Neuronal stem cell (in vitro differentiated cells): ENCODE measurements around the gene TCEA2.
A peak's percentile ranks its signal among the peaks of the same experiment; 100 is the strongest.

ENCODE experiments used
- DNase-seq: peaks from one replicate; pipeline ENCODE4 v3.0.0-alpha.2; 2013; ENCODE audit warnings: low spot score
- H2AFZ ChIP-seq: one replicate; pipeline ENCODE4 v1.6.1; 2013; ENCODE audit warnings: mild to moderate bottlenecking, low read length, inconsistent platforms
- H2AK5ac ChIP-seq: 2 replicates; pipeline ENCODE4 v1.6.1; 2013; ENCODE audit warnings: low read depth, mild to moderate bottlenecking, inconsistent platforms, low read length, moderate library complexity, mixed read lengths
- H2BK120ac ChIP-seq: 2 replicates; pipeline ENCODE4 v1.6.1; 2013; ENCODE audit warnings: low read depth, mild to moderate bottlenecking, inconsistent platforms, low read length, moderate library complexity, mixed read lengths
- H2BK12ac ChIP-seq: one replicate; pipeline ENCODE4 v1.6.1; 2013; ENCODE audit warnings: low read length, inconsistent platforms
- H2BK15ac ChIP-seq: 2 replicates; pipeline ENCODE4 v1.6.1; 2013; ENCODE audit warnings: mild to moderate bottlenecking, low read length, inconsistent platforms, mixed read lengths
- H2BK5ac ChIP-seq: one replicate; pipeline ENCODE4 v1.6.1; 2013; ENCODE audit warnings: inconsistent platforms, mild to moderate bottlenecking, low read length, moderate library complexity
- H3K14ac ChIP-seq: one replicate; pipeline ENCODE4 v1.6.1; 2013; ENCODE audit warnings: low read length, inconsistent platforms
- H3K18ac ChIP-seq: 2 replicates; pipeline ENCODE4 v1.6.1; 2013; ENCODE audit warnings: low read length, inconsistent platforms
- H3K23ac ChIP-seq: 2 replicates; pipeline ENCODE4 v1.6.1; 2013; ENCODE audit warnings: low read depth, mild to moderate bottlenecking, mixed read lengths, low read length, inconsistent platforms; ENCODE audit not compliant: poor library complexity
- H3K27ac ChIP-seq: replicated peaks from 3 replicates; pipeline ENCODE4 v1.5.1; 2013; ENCODE audit warnings: low read length, inconsistent platforms
- H3K27me3 ChIP-seq, 3 experiments: 2 replicates each; pipeline ENCODE4 v1.6.1; 2013; ENCODE audit warnings: low read length in 3 of 3, mild to moderate bottlenecking in 2 of 3, inconsistent platforms in 1 of 3, low read depth in 1 of 3, mixed read lengths in 1 of 3, moderate library complexity in 1 of 3; ENCODE audit not compliant: control insufficient read depth in 3 of 3, insufficient read depth in 3 of 3
- H3K36me3 ChIP-seq, 2 donors: replicated peaks in 1 of 2; 2 replicates each; pipeline ENCODE4 v1.6.1; 2013; ENCODE audit warnings: low read length in 2 of 2; ENCODE audit not compliant: control insufficient read depth in 2 of 2, insufficient read depth in 2 of 2
- H3K4ac ChIP-seq: 2 replicates; pipeline ENCODE4 v1.6.1; 2013; ENCODE audit warnings: inconsistent platforms, mild to moderate bottlenecking, low read length, moderate library complexity
- H3K4me1 ChIP-seq, 2 donors: 1 replicate in 1 of 2; 2 replicates in 1 of 2; pipeline ENCODE4 v1.6.1; 2013; ENCODE audit warnings: low read length in 2 of 2, low read depth in 1 of 2; ENCODE audit not compliant: control insufficient read depth in 2 of 2, insufficient read depth in 1 of 2
- H3K4me2 ChIP-seq: one replicate; pipeline ENCODE4 v1.6.1; 2013; ENCODE audit warnings: mild to moderate bottlenecking, low read length, inconsistent platforms; ENCODE audit not compliant: insufficient read depth, poor library complexity, severe bottlenecking
- H3K4me3 ChIP-seq, 2 donors: 2 replicates each; pipeline ENCODE4 v1.5.1; 2013; ENCODE audit warnings: low read length in 2 of 2, mild to moderate bottlenecking in 2 of 2, inconsistent platforms in 1 of 2, moderate library complexity in 1 of 2
- H3K79me1 ChIP-seq: one replicate; pipeline ENCODE4 v1.6.1; 2013; ENCODE audit warnings: low read depth, mild to moderate bottlenecking, inconsistent platforms, low read length, moderate library complexity
- H3K9ac ChIP-seq: one replicate; pipeline ENCODE4 v1.6.1; 2013; ENCODE audit warnings: mild to moderate bottlenecking, low read depth, low read length, inconsistent platforms; ENCODE audit not compliant: poor library complexity
- H3K9me3 ChIP-seq, 2 donors: replicated peaks in 1 of 2; 2 replicates each; pipeline versions ENCODE3 to v1.6.1; 2013; ENCODE audit warnings: low read length in 2 of 2, mild to moderate bottlenecking in 2 of 2, inconsistent platforms in 1 of 2, low read depth in 1 of 2, mixed read lengths in 1 of 2, moderate library complexity in 1 of 2; ENCODE audit not compliant: control insufficient read depth in 2 of 2, insufficient read depth in 1 of 2
- H4K8ac ChIP-seq: one replicate; pipeline ENCODE4 v1.6.1; 2013; ENCODE audit warnings: low read depth, mild to moderate bottlenecking, inconsistent platforms, low read length, moderate library complexity
- H4K91ac ChIP-seq: one replicate; pipeline ENCODE4 v1.6.1; 2013; ENCODE audit warnings: low read length, low read depth, mild to moderate bottlenecking, inconsistent platforms; ENCODE audit not compliant: poor library complexity
- WGBS, 2 donors: extraction: QIAGEN DNeasy Blood & Tissue Kit; methylation state at CpG; one replicate each; pipeline ENCODE4 v1.1.7; 2013; ENCODE audit warnings: missing lambda C conversion rate in 2 of 2, mixed read lengths in 1 of 2; ENCODE audit not compliant: insufficient read length in 2 of 2, insufficient replicate concordance in 1 of 2; ENCODE audit errors: extremely low coverage in 2 of 2; 5-methylcytosine and 5-hydroxymethylcytosine counted together

The TCEA2 gene

GRCh38 chr20:64056889-64057627 lies 5.9 kb upstream of the TCEA2 start:
- Histone ChIP-seq H3K27me3 (peaks cover 0 to 25% (median 0%) of the 10 kb centered on the region in 3 experiments), H3K4me3 (peak overlapping the region in 1 of 2 donors; percentile 28), H3K18ac (peak overlapping the region; percentile 91), H2BK12ac (peak overlapping the region; percentile 59), H3K27ac (no peak overlapping the region), H2BK120ac (peak overlapping the region; percentile 89), H2AFZ (peak overlapping the region; percentile 53), H3K4ac (peak overlapping the region; percentile 93), H3K4me2 (no peak overlapping the region), H3K79me1 (no peaks in the 10 kb centered on the region), H3K9ac (peak overlapping the region; percentile 63), H3K23ac (peak overlapping the region; percentile 93), H2BK15ac (peak overlapping the region; percentile 87), H4K8ac (peak overlapping the region; percentile 97), H4K91ac (no peak overlapping the region), H3K4me1 (peaks cover 15 to 34% of the 10 kb centered on the region in 2 donors), H3K14ac (peak overlapping the region; percentile 44), H3K9me3 (no peaks in the 10 kb centered on the region), H3K36me3 (no peaks in the 10 kb centered on the region), H2AK5ac (peak overlapping the region; percentile 99), H2BK5ac (peak overlapping the region; percentile 78)
- no peak for DNase-seq
- no CpG with 5 or more reads among the region's 39 CpGs for WGBS, 2 donors

GRCh38 chr20:64057628-64058498 lies 5.1 kb upstream of the TCEA2 start:
- Histone ChIP-seq H3K36me3 (no peaks in the 10 kb centered on the region), H2BK15ac (peak overlapping the region; percentile 87), H3K4me1 (peaks cover 20 to 39% of the 10 kb centered on the region in 2 donors), H3K14ac (peak overlapping the region; percentile 44), H4K8ac (no peak overlapping the region), H3K23ac (peak overlapping the region; percentile 93), H3K27me3 (peaks cover 0 to 17% (median 0%) of the 10 kb centered on the region in 3 experiments), H3K4me3 (no peak overlapping the region), H3K18ac (peak overlapping the region; percentile 91), H2BK120ac (peak overlapping the region; percentile 42), H3K79me1 (no peaks in the 10 kb centered on the region), H3K4ac (no peak overlapping the region), H3K27ac (no peak overlapping the region), H2AK5ac (peak overlapping the region; percentile 99), H4K91ac (no peak overlapping the region), H3K4me2 (no peak overlapping the region), H3K9ac (peak overlapping the region; percentile 57), H3K9me3 (no peaks in the 10 kb centered on the region), H2BK5ac (peak overlapping the region; percentile 78), H2BK12ac (peak overlapping the region; percentile 88), H2AFZ (peak overlapping the region; percentile 53)
- DNase-seq, result no peak
- no CpG with 5 or more reads among the region's 33 CpGs for WGBS, 2 donors

- no peak overlapping the region for H3K27ac ChIP-seq
- peaks cover 0 to 11% (median 0%) of the 10 kb centered on the region in 3 experiments for H3K27me3 ChIP-seq
- WGBS, 2 donors, result no CpG with 5 or more reads among the region's 12 CpGs
- no peak overlapping the region for H3K4ac ChIP-seq
- no peak overlapping the region for H2BK12ac ChIP-seq
- H3K23ac ChIP-seq, result no peak overlapping the region
- peak overlapping the region; percentile 99 for H2AK5ac ChIP-seq
- no peak for DNase-seq
- no peak overlapping the region for H3K18ac ChIP-seq
- peak overlapping the region; percentile 42 for H2BK120ac ChIP-seq
- H2BK15ac ChIP-seq, result peak overlapping the region; percentile 79
- H3K9me3 ChIP-seq, result no peaks in the 10 kb centered on the region
- H2AFZ ChIP-seq, result no peak overlapping the region
- H3K79me1 ChIP-seq, result peaks cover 2% of the 10 kb centered on the region
- no peak overlapping the region for H3K14ac ChIP-seq
- H3K36me3 ChIP-seq, result no peaks in the 10 kb centered on the region
- H3K4me2 ChIP-seq, result no peak overlapping the region
- H3K4me1 ChIP-seq, result peaks cover 17 to 38% of the 10 kb centered on the region in 2 donors
- no peak overlapping the region for H4K8ac ChIP-seq
- no peak overlapping the region for H3K9ac ChIP-seq
- H3K4me3 ChIP-seq, result no peak overlapping the region
- H2BK5ac ChIP-seq, result peak overlapping the region; percentile 57
- H4K91ac ChIP-seq, result no peak overlapping the region
Measured at GRCh38 chr20:64058536-64058935, 4.5 kb upstream of the TCEA2 start.

GRCh38 chr20:64062276-64062595 lies 762 bp upstream of the TCEA2 start:
- no peak for DNase-seq
- Histone ChIP-seq H2BK120ac (no peak overlapping the region), H3K4ac (peak overlapping the region; percentile 78), H2AFZ (peak overlapping the region; percentile 96), H3K18ac (peak overlapping the region; percentile 97), H3K27ac (no peak overlapping the region), H2BK5ac (no peak overlapping the region), H3K4me2 (peak overlapping the region; percentile 84), H3K36me3 (no peaks in the 10 kb centered on the region), H3K4me3 (peak overlapping the region; percentile 81 to 96), H2BK12ac (no peak overlapping the region), H2AK5ac (peak overlapping the region; percentile 77), H3K23ac (peak overlapping the region; percentile 99), H3K4me1 (peaks cover 16 to 25% of the 10 kb centered on the region in 2 donors), H3K27me3 (peaks cover 0 to 3% (median 0%) of the 10 kb centered on the region in 3 experiments), H4K8ac (peak overlapping the region; percentile 86), H4K91ac (peak overlapping the region; percentile 82), H3K14ac (peak overlapping the region; percentile 67), H3K9me3 (no peaks in the 10 kb centered on the region), H3K9ac (peak overlapping the region; percentile 92), H2BK15ac (no peak overlapping the region), H3K79me1 (peaks cover 9% of the 10 kb centered on the region)
- no CpG with 5 or more reads among the region's 5 CpGs for WGBS, 2 donors
